ENCODE data around the gene RNF183.

The RNF183 gene

GRCh38 chr9:113315231-113315630 lies 12.1 kb upstream of the RNF183 start:
- H3K9ac ChIP-seq (ENCODE audit: low read length) = no peak overlapping the region
- H3K4me1 ChIP-seq (ENCODE audit: control insufficient read depth, low read depth, low read length) = no peaks in the 10 kb centered on the region
- no peaks in the 10 kb centered on the region for H3K36me3 ChIP-seq (ENCODE audit: control insufficient read depth, low read depth, low read length)
- H3K27me3 ChIP-seq (ENCODE audit: control insufficient read depth, insufficient read depth, low read length) = no peaks in the 10 kb centered on the region
- H3K4me3 ChIP-seq (ENCODE audit: low read length) = no peak overlapping the region
- H3K27ac ChIP-seq (ENCODE audit: low read length) = no peak overlapping the region
- H3K9me3 ChIP-seq (ENCODE audit: control insufficient read depth, low read depth, low read length) = no peaks in the 10 kb centered on the region

GRCh38 chr9:113313261-113313660 lies 10.1 kb upstream of the RNF183 start:
- Histone ChIP-seq H3K27ac (ENCODE audit: low read length) (no peak overlapping the region), H3K36me3 (ENCODE audit: control insufficient read depth, low read depth, low read length) (no peaks in the 10 kb centered on the region), H3K27me3 (ENCODE audit: control insufficient read depth, insufficient read depth, low read length) (no peaks in the 10 kb centered on the region), H3K4me3 (ENCODE audit: low read length) (no peak overlapping the region), H3K4me1 (ENCODE audit: control insufficient read depth, low read depth, low read length) (no peaks in the 10 kb centered on the region), H3K9me3 (ENCODE audit: control insufficient read depth, low read depth, low read length) (no peaks in the 10 kb centered on the region), H3K9ac (ENCODE audit: low read length) (no peak overlapping the region)

- H3K4me3 ChIP-seq (ENCODE audit: low read length) = no peak overlapping the region
- H3K27ac ChIP-seq (ENCODE audit: low read length) = no peak overlapping the region
- no peaks in the 10 kb centered on the region for H3K36me3 ChIP-seq (ENCODE audit: control insufficient read depth, low read depth, low read length)
- no peak overlapping the region for H3K9ac ChIP-seq (ENCODE audit: low read length)
- no peaks in the 10 kb centered on the region for H3K27me3 ChIP-seq (ENCODE audit: control insufficient read depth, insufficient read depth, low read length)
- no peaks in the 10 kb centered on the region for H3K9me3 ChIP-seq (ENCODE audit: control insufficient read depth, low read depth, low read length)
- H3K4me1 ChIP-seq (ENCODE audit: control insufficient read depth, low read depth, low read length) = no peaks in the 10 kb centered on the region
These were observed 8.8 kb upstream of the RNF183 start for GRCh38 chr9:113311961-113312360.

- Histone ChIP-seq H3K27ac (ENCODE audit: low read length) (no peak overlapping the region), H3K9me3 (ENCODE audit: control insufficient read depth, low read depth, low read length) (no peaks in the 10 kb centered on the region), H3K4me3 (ENCODE audit: low read length) (no peak overlapping the region), H3K9ac (ENCODE audit: low read length) (no peak overlapping the region), H3K36me3 (ENCODE audit: control insufficient read depth, low read depth, low read length) (no peaks in the 10 kb centered on the region), H3K27me3 (ENCODE audit: control insufficient read depth, insufficient read depth, low read length) (no peaks in the 10 kb centered on the region), H3K4me1 (ENCODE audit: control insufficient read depth, low read depth, low read length) (no peaks in the 10 kb centered on the region)
These were observed 7.4 kb upstream of the RNF183 start for GRCh38 chr9:113310538-113310937.

GRCh38 chr9:113309204-113309813 lies 6.1 kb upstream of the RNF183 start:
- Histone ChIP-seq H3K9ac (ENCODE audit: low read length) (no peak overlapping the region), H3K4me3 (ENCODE audit: low read length) (no peak overlapping the region), H3K27ac (ENCODE audit: low read length) (no peak overlapping the region), H3K4me1 (ENCODE audit: control insufficient read depth, low read depth, low read length) (no peaks in the 10 kb centered on the region), H3K9me3 (ENCODE audit: control insufficient read depth, low read depth, low read length) (no peaks in the 10 kb centered on the region), H3K27me3 (ENCODE audit: control insufficient read depth, insufficient read depth, low read length) (no peaks in the 10 kb centered on the region), H3K36me3 (ENCODE audit: control insufficient read depth, low read depth, low read length) (no peaks in the 10 kb centered on the region)

GRCh38 chr9:113307396-113307975 lies 4.3 kb upstream of the RNF183 start:
- Histone ChIP-seq H3K9ac (ENCODE audit: low read length) (no peak overlapping the region), H3K4me1 (ENCODE audit: control insufficient read depth, low read depth, low read length) (no peaks in the 10 kb centered on the region), H3K27ac (ENCODE audit: low read length) (no peak overlapping the region), H3K4me3 (ENCODE audit: low read length) (no peak overlapping the region), H3K9me3 (ENCODE audit: control insufficient read depth, low read depth, low read length) (no peaks in the 10 kb centered on the region), H3K36me3 (ENCODE audit: control insufficient read depth, low read depth, low read length) (no peaks in the 10 kb centered on the region), H3K27me3 (ENCODE audit: control insufficient read depth, insufficient read depth, low read length) (no peaks in the 10 kb centered on the region)

- Histone ChIP-seq H3K27ac (ENCODE audit: low read length) (no peak overlapping the region), H3K9ac (ENCODE audit: low read length) (no peak overlapping the region), H3K4me1 (ENCODE audit: control insufficient read depth, low read depth, low read length) (no peaks in the 10 kb centered on the region), H3K4me3 (ENCODE audit: low read length) (no peak overlapping the region), H3K27me3 (ENCODE audit: control insufficient read depth, insufficient read depth, low read length) (no peaks in the 10 kb centered on the region), H3K36me3 (ENCODE audit: control insufficient read depth, low read depth, low read length) (no peaks in the 10 kb centered on the region), H3K9me3 (ENCODE audit: control insufficient read depth, low read depth, low read length) (no peaks in the 10 kb centered on the region)
These were observed 3.4 kb upstream of the RNF183 start for GRCh38 chr9:113306566-113306965.

- no peak overlapping the region for H3K4me3 ChIP-seq (ENCODE audit: low read length)
- no peaks in the 10 kb centered on the region for H3K36me3 ChIP-seq (ENCODE audit: control insufficient read depth, low read depth, low read length)
- no peak overlapping the region for H3K27ac ChIP-seq (ENCODE audit: low read length)
- H3K27me3 ChIP-seq (ENCODE audit: control insufficient read depth, insufficient read depth, low read length) = no peaks in the 10 kb centered on the region
- H3K9ac ChIP-seq (ENCODE audit: low read length) = no peak overlapping the region
- no peaks in the 10 kb centered on the region for H3K4me1 ChIP-seq (ENCODE audit: control insufficient read depth, low read depth, low read length)
- no peaks in the 10 kb centered on the region for H3K9me3 ChIP-seq (ENCODE audit: control insufficient read depth, low read depth, low read length)
These were observed 1.6 kb downstream of the RNF183 start for GRCh38 chr9:113301548-113301947.

GRCh38 chr9:113299800-113300292 lies 3.3 kb downstream of the RNF183 start:
- no peaks in the 10 kb centered on the region for H3K27me3 ChIP-seq (ENCODE audit: control insufficient read depth, insufficient read depth, low read length)
- no peak overlapping the region for H3K4me3 ChIP-seq (ENCODE audit: low read length)
- H3K27ac ChIP-seq (ENCODE audit: low read length) = no peak overlapping the region
- H3K36me3 ChIP-seq (ENCODE audit: control insufficient read depth, low read depth, low read length) = no peaks in the 10 kb centered on the region
- no peaks in the 10 kb centered on the region for H3K9me3 ChIP-seq (ENCODE audit: control insufficient read depth, low read depth, low read length)
- H3K9ac ChIP-seq (ENCODE audit: low read length) = no peak overlapping the region
- H3K4me1 ChIP-seq (ENCODE audit: control insufficient read depth, low read depth, low read length) = no peaks in the 10 kb centered on the region

GRCh38 chr9:113298924-113299770 lies 4.0 kb downstream of the RNF183 start:
- Histone ChIP-seq H3K27me3 (ENCODE audit: control insufficient read depth, insufficient read depth, low read length) (no peaks in the 10 kb centered on the region), H3K4me1 (ENCODE audit: control insufficient read depth, low read depth, low read length) (no peaks in the 10 kb centered on the region), H3K9me3 (ENCODE audit: control insufficient read depth, low read depth, low read length) (no peaks in the 10 kb centered on the region), H3K9ac (ENCODE audit: low read length) (no peak overlapping the region), H3K36me3 (ENCODE audit: control insufficient read depth, low read depth, low read length) (no peaks in the 10 kb centered on the region), H3K27ac (ENCODE audit: low read length) (no peak overlapping the region), H3K4me3 (ENCODE audit: low read length) (no peak overlapping the region)

GRCh38 chr9:113298311-113298710 lies 4.9 kb downstream of the RNF183 start:
- no peaks in the 10 kb centered on the region for H3K4me1 ChIP-seq (ENCODE audit: control insufficient read depth, low read depth, low read length)
- H3K9me3 ChIP-seq (ENCODE audit: control insufficient read depth, low read depth, low read length) = no peaks in the 10 kb centered on the region
- H3K4me3 ChIP-seq (ENCODE audit: low read length) = no peak overlapping the region
- no peak overlapping the region for H3K27ac ChIP-seq (ENCODE audit: low read length)
- H3K9ac ChIP-seq (ENCODE audit: low read length) = no peak overlapping the region
- H3K36me3 ChIP-seq (ENCODE audit: control insufficient read depth, low read depth, low read length) = peaks cover 5% of the 10 kb centered on the region
- no peaks in the 10 kb centered on the region for H3K27me3 ChIP-seq (ENCODE audit: control insufficient read depth, insufficient read depth, low read length)
